SK-N-SH treated with all-trans-retinoic acid at 6 μM for 48 hours (cell line): ENCODE measurements around the gene SNTA1.

ENCODE experiments used
- ARNTL ChIP-seq: fragments of 450-650 bp; formaldehyde crosslinking; IDR thresholded peaks from 2 replicates; pipeline ENCODE4 v1.5.0; 2020; ENCODE audit warnings: low read depth, mild to moderate bottlenecking, moderate library complexity, borderline replicate concordance
- POU6F1 ChIP-seq: fragments of 250-450 bp; sonication (Bioruptor Pico); IDR thresholded peaks from 2 replicates; pipeline ENCODE4 v1.8.0; 2021; ENCODE audit warnings: low read depth, mild to moderate bottlenecking, moderate library complexity, borderline replicate concordance
- PPARA ChIP-seq: fragments of 250-450 bp; sonication (Bioruptor Pico); IDR thresholded peaks from 2 replicates; pipeline ENCODE4 v1.5.0; 2020; ENCODE audit warnings: mild to moderate bottlenecking, borderline replicate concordance
- RARB ChIP-seq: fragments of 250-450 bp; sonication (Bioruptor Pico); IDR thresholded peaks from 2 replicates; pipeline ENCODE4 v1.8.0; 2021; ENCODE audit warnings: mild to moderate bottlenecking, moderate library complexity
- TSHZ2 ChIP-seq: fragments of 250-450 bp; sonication (Bioruptor Pico); IDR thresholded peaks from 2 replicates; pipeline ENCODE4 v1.5.0; 2020; ENCODE audit warnings: mild to moderate bottlenecking, moderate library complexity
- ZFP3 ChIP-seq: fragments of 250-450 bp; sonication (Bioruptor Pico); IDR thresholded peaks from 2 replicates; pipeline ENCODE4 v1.5.0; 2020; ENCODE audit warnings: mild to moderate bottlenecking, moderate library complexity
- ZFP30 ChIP-seq: fragments of 450-650 bp; formaldehyde crosslinking; IDR thresholded peaks from 2 replicates; pipeline ENCODE4 v1.5.0; 2022; ENCODE audit warnings: mild to moderate bottlenecking, moderate library complexity
- ZNF565 ChIP-seq: fragments of 450-650 bp; formaldehyde crosslinking; conservative IDR thresholded peaks from 2 replicates; pipeline ENCODE4 v1.5.0; 2020; ENCODE audit warnings: low read depth, mild to moderate bottlenecking, moderate library complexity
- TF ChIP-seq, protein P1 (sequence below): fragments of 250-450 bp; sonication (Bioruptor Pico); IDR thresholded peaks from 2 replicates; pipeline ENCODE4 v1.8.0; 2020; ENCODE audit warnings: mild to moderate bottlenecking, moderate library complexity, borderline replicate concordance

DNA sequence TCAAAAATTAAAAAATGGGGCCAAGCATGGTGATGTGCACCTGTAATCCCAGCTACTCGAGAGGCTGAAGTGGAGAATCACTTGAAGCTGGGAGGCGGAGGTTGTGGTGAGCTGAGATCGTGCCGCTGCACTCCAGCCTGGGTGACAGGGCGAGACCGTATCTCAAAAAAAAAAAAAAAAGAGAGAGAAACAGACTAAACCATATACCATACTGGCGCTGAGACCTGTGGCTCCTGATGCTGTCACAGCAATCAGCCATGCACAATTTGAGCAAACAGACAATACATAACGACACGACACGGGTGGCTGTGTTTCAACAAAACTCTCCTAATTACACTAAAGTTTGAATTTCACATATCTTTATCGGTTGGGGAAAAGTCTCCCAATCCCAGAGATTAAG, 31.4 kb upstream of the SNTA1 start:
- TF ChIP-seq ZNF565 (CRISPR knock-in tag) (no peak), ZFP3 (CRISPR knock-in tag) (no peak), TSHZ2 (no peak), POU6F1 (CRISPR knock-in tag) (no peak), ZFP30 (CRISPR knock-in tag) (no peak), PPARA (CRISPR knock-in tag) (no peak), RARB (CRISPR knock-in tag) (no peak), ARNTL (CRISPR knock-in tag) (no peak)
- TF ChIP-seq, protein P1, sequence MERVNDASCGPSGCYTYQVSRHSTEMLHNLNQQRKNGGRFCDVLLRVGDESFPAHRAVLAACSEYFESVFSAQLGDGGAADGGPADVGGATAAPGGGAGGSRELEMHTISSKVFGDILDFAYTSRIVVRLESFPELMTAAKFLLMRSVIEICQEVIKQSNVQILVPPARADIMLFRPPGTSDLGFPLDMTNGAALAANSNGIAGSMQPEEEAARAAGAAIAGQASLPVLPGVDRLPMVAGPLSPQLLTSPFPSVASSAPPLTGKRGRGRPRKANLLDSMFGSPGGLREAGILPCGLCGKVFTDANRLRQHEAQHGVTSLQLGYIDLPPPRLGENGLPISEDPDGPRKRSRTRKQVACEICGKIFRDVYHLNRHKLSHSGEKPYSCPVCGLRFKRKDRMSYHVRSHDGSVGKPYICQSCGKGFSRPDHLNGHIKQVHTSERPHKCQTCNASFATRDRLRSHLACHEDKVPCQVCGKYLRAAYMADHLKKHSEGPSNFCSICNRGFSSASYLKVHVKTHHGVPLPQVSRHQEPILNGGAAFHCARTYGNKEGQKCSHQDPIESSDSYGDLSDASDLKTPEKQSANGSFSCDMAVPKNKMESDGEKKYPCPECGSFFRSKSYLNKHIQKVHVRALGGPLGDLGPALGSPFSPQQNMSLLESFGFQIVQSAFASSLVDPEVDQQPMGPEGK (CRISPR knock-in tag): no peak
